Lung (tissue), 12 donors: ENCODE measurements around the gene PRDX2. TPM values are rescaled to one million over a fixed set of nuclear protein-coding genes. Genes with fewer than 3 reads are reported as not detected.

Experiments used
- ATAC-seq: fragments of 200-7000 bp; cut with Tn5 transposase; one replicate; pipeline ENCODE4 v1.9.1; 2020; ENCODE audit warnings: moderate number of reproducible peaks; ENCODE audit not compliant: insufficient read depth, low FRiP score
- DNase-seq, 3 donors: peaks; one replicate each; pipeline ENCODE4 v3.0.0-alpha.2; 2013 to 2017
- H3K27ac ChIP-seq, 2 donors: one replicate each; pipeline ENCODE4 v1.5.1; 2013; ENCODE audit warnings: mild to moderate bottlenecking in 2 of 2, moderate library complexity in 2 of 2, control low read depth in 1 of 2, inconsistent platforms in 1 of 2, low read depth in 1 of 2, low read length in 1 of 2
- H3K27me3 ChIP-seq, 3 donors: one replicate each; pipeline ENCODE4 v1.5.1; 2013; ENCODE audit warnings: low read length in 2 of 3; ENCODE audit not compliant: control insufficient read depth in 3 of 3, insufficient read depth in 3 of 3
- H3K36me3 ChIP-seq, 4 donors: one replicate each; pipeline ENCODE4 v1.5.1; 2013; ENCODE audit warnings: low read length in 4 of 4, mild to moderate bottlenecking in 1 of 4, moderate library complexity in 1 of 4; ENCODE audit not compliant: control insufficient read depth in 4 of 4, insufficient read depth in 4 of 4
- H3K4me1 ChIP-seq, 5 donors: one replicate each; pipeline ENCODE4 v1.5.1; 2013; ENCODE audit warnings: low read length in 5 of 5, mild to moderate bottlenecking in 2 of 5, moderate library complexity in 1 of 5; ENCODE audit not compliant: control insufficient read depth in 5 of 5, insufficient read depth in 5 of 5
- H3K4me3 ChIP-seq: one replicate; pipeline ENCODE4 v1.5.1; 2013; ENCODE audit warnings: mild to moderate bottlenecking, control low read depth, moderate library complexity
- H3K9ac ChIP-seq, 2 donors: one replicate each; pipeline ENCODE4 v1.5.1; 2013; ENCODE audit warnings: low read length in 2 of 2, control low read depth in 1 of 2; ENCODE audit not compliant: insufficient read depth in 1 of 2
- H3K9me3 ChIP-seq, 4 donors: one replicate each; pipeline ENCODE4 v1.5.1; 2013; ENCODE audit warnings: low read length in 3 of 4, mild to moderate bottlenecking in 1 of 4, moderate library complexity in 1 of 4; ENCODE audit not compliant: control insufficient read depth in 4 of 4, insufficient read depth in 3 of 4
- WGBS, 2 donors: extraction: QIAGEN DNeasy Blood & Tissue Kit; methylation state at CpG; one replicate each; pipeline ENCODE4 v1.1.7; 2013; 5-methylcytosine and 5-hydroxymethylcytosine counted together
- polyA plus RNA-seq, 2 donors: library from polyadenylated mRNA; stranded (reverse); fragments of 200-250 nt; gene quantifications; one replicate each; pipeline ENCODE4 v1.2.1, GENCODE V29; 2013
- total RNA-seq, 2 donors: library from RNA; depleted of rRNA in 1 of 2; stranded (reverse); fragments of >200 nt in 1 of 2; gene quantifications; one replicate each; pipeline ENCODE4 v1.2.1, GENCODE V29; 2014 to 2021
- TF ChIP-seq, protein P1 (sequence below): IDR thresholded peaks from 2 replicates; pipeline ENCODE4 v1.5.1; 2012; ENCODE audit warnings: mild to moderate bottlenecking; ENCODE audit errors: control extremely low read depth, extremely low read depth
- donor health status: control.
- donor health status: control.
- donor health status: Bipolar disorder and iron deficiency.
- donor health status: healthy.
- donor health status: DM: yes; HTN: yes; CAD: no.

PRDX2 gene
- total and polyA plus RNA-seq, 4 donors = 132 to 196 (median 173) TPM

GRCh38 chr19:12752056-12752781 lies 49.4 kb downstream of the PRDX2 start:
- peaks cover 0 to 16% (median 6%) of the 10 kb centered on the region in 3 donors for H3K27me3 ChIP-seq
- 83 to 86% methylated on average over 23 of the region's 23 CpGs for WGBS, 2 donors

GRCh38 chr19:12751635-12752034 lies 50.0 kb downstream of the PRDX2 start, which contains the start of gene BEST2:
BEST2 (plus strand) TSS chr19:12751791; CDS start chr19:12752593, 802 bp downstream.
- Histone ChIP-seq H3K4me3 (no peak within 1 kb of the TSS), H3K36me3 (peaks cover 5 to 16% (median 12%) of the 10 kb centered on the region in 4 donors), H3K4me1 (peaks cover 0 to 4% (median 0%) of the 10 kb centered on the region in 5 donors), H3K9ac (no peak within 1 kb of the TSS), H3K27ac (no peak within 1 kb of the TSS), H3K9me3 (peaks cover 0 to 11% (median 2%) of the 10 kb centered on the region in 4 donors), H3K27me3 (peaks cover 0 to 16% (median 6%) of the 10 kb centered on the region in 3 donors)
- DNase-seq = no peak
- no peak for ATAC-seq
- 49 to 51% methylated on average over 14 of the region's 14 CpGs for WGBS, 2 donors
- TF ChIP-seq, protein P1, sequence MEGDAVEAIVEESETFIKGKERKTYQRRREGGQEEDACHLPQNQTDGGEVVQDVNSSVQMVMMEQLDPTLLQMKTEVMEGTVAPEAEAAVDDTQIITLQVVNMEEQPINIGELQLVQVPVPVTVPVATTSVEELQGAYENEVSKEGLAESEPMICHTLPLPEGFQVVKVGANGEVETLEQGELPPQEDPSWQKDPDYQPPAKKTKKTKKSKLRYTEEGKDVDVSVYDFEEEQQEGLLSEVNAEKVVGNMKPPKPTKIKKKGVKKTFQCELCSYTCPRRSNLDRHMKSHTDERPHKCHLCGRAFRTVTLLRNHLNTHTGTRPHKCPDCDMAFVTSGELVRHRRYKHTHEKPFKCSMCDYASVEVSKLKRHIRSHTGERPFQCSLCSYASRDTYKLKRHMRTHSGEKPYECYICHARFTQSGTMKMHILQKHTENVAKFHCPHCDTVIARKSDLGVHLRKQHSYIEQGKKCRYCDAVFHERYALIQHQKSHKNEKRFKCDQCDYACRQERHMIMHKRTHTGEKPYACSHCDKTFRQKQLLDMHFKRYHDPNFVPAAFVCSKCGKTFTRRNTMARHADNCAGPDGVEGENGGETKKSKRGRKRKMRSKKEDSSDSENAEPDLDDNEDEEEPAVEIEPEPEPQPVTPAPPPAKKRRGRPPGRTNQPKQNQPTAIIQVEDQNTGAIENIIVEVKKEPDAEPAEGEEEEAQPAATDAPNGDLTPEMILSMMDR = no peak

More at GRCh38 chr19:12752056-12752781, 49.4 kb downstream of the PRDX2 start:
- no peak overlapping the region for H3K9ac ChIP-seq
- ATAC-seq (no peak), DNase-seq (no peak)
- peaks cover 0 to 7% (median 2%) of the 10 kb centered on the region in 4 donors for H3K9me3 ChIP-seq
- H3K4me3 ChIP-seq = no peak overlapping the region
- H3K27ac ChIP-seq = no peak overlapping the region
- peaks cover 0 to 4% (median 0%) of the 10 kb centered on the region in 5 donors for H3K4me1 ChIP-seq
- TF ChIP-seq, protein P1 = no peak
- peaks cover 5 to 12% (median 7%) of the 10 kb centered on the region in 4 donors for H3K36me3 ChIP-seq

DNA sequence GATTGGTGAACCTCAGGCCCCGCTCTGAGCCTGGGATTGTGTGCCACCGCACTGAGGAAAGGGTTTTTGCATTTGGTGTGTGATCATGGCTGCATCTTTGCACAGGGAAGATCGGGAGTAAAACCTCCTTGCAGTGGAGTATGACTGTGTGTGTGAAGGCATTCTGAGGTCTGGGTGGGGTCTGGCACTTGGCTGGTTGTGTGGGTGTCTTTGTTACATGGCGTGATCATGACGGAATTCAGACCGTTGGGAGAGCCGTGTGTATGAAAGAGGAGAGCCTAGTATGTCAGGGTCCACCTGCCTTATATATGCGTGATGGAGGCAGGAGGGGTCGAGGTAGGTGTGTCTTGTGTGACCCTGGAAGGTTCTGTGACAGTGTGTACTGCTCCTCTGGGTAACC lies 50.7 kb downstream of the PRDX2 start:
- Histone ChIP-seq H3K4me3 (no peak overlapping the region), H3K36me3 (peaks cover 5 to 17% (median 16%) of the 10 kb centered on the region in 4 donors), H3K4me1 (peaks cover 0 to 4% (median 0%) of the 10 kb centered on the region in 5 donors), H3K27me3 (peaks cover 0 to 16% (median 6%) of the 10 kb centered on the region in 3 donors), H3K9me3 (peaks cover 0 to 11% (median 2%) of the 10 kb centered on the region in 4 donors), H3K27ac (no peak overlapping the region), H3K9ac (no peak overlapping the region)
- no peak for DNase-seq
- TF ChIP-seq, protein P1 = no peak
- ATAC-seq = no peak
- 72 to 73% methylated on average over 9 of the region's 9 CpGs for WGBS, 2 donors
